ENCODE data around the gene VRK1. TPM values are rescaled to one million over a fixed set of nuclear protein-coding genes. Genes with fewer than 3 reads are reported as not detected.

VRK1 gene
- total and polyA plus RNA-seq, 4 donors, result 6.4 to 21.8 (median 8.5) TPM

DNA sequence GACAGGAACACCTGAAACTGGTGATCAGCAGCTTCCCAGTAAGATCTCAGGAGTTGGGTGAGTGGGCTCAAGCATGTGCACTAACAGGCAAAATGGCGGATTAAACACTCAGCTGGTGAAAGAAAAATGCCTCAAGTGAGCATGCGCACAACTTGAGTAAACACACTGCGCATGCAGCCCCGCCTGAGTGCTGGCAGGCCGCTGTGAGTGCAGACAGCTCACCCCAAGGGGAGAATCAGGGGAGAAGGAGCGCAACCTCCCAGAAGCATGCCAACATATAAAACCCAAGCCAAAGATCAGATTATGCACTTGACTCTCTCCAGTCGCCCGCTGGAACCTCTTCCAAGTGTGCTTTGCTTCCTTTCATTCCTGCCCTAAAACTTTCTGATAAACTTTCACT, 125.8 kb downstream of the VRK1 start:
- no peaks in the 10 kb centered on the region for H3K27me3 ChIP-seq (ENCODE audit: control insufficient read depth in 3 of 3, insufficient read depth in 3 of 3, low read length in 2 of 3)
- WGBS, 2 donors, result 84 to 94% methylated on average over 8 of the region's 8 CpGs

GRCh38 chr14:96925422-96925821, 128.2 kb downstream of the VRK1 start:
- Histone ChIP-seq H3K9me3 (ENCODE audit: control insufficient read depth in 4 of 4, insufficient read depth in 3 of 4, low read length in 3 of 4) (peaks cover 0 to 7% (median 2%) of the 10 kb centered on the region in 4 donors), H3K27ac (ENCODE audit: low read depth in 1 of 2, low read length in 1 of 2) (no peak overlapping the region), H3K27me3 (ENCODE audit: control insufficient read depth in 3 of 3, insufficient read depth in 3 of 3, low read length in 2 of 3) (no peaks in the 10 kb centered on the region), H3K36me3 (ENCODE audit: control insufficient read depth in 4 of 4, insufficient read depth in 4 of 4, low read length in 4 of 4) (no peaks in the 10 kb centered on the region), H3K9ac (ENCODE audit: insufficient read depth in 1 of 2, low read length in 2 of 2) (no peak overlapping the region), H3K4me3 (no peak overlapping the region), H3K4me1 (ENCODE audit: control insufficient read depth in 5 of 5, insufficient read depth in 5 of 5, low read length in 5 of 5) (no peaks in the 10 kb centered on the region)
- no peak for DNase-seq
- ATAC-seq (ENCODE audit: insufficient read depth, low FRiP score), result no peak
- TF ChIP-seq, protein P1, sequence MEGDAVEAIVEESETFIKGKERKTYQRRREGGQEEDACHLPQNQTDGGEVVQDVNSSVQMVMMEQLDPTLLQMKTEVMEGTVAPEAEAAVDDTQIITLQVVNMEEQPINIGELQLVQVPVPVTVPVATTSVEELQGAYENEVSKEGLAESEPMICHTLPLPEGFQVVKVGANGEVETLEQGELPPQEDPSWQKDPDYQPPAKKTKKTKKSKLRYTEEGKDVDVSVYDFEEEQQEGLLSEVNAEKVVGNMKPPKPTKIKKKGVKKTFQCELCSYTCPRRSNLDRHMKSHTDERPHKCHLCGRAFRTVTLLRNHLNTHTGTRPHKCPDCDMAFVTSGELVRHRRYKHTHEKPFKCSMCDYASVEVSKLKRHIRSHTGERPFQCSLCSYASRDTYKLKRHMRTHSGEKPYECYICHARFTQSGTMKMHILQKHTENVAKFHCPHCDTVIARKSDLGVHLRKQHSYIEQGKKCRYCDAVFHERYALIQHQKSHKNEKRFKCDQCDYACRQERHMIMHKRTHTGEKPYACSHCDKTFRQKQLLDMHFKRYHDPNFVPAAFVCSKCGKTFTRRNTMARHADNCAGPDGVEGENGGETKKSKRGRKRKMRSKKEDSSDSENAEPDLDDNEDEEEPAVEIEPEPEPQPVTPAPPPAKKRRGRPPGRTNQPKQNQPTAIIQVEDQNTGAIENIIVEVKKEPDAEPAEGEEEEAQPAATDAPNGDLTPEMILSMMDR (IDR thresholded peaks at IDR 0.05; ENCODE audit: control extremely low read depth, extremely low read depth), result no peak
- WGBS, 2 donors, result 87 to 99% methylated on average over 4 of the region's 4 CpGs

More for the DNA sequence above, 125.8 kb downstream of the VRK1 start:
- H3K4me3 ChIP-seq, result no peak overlapping the region
- TF ChIP-seq, protein P1 (IDR thresholded peaks at IDR 0.05; ENCODE audit: control extremely low read depth, extremely low read depth), result no peak
- peaks cover 0 to 7% (median 2%) of the 10 kb centered on the region in 4 donors for H3K9me3 ChIP-seq (ENCODE audit: control insufficient read depth in 4 of 4, insufficient read depth in 3 of 4, low read length in 3 of 4)
- H3K36me3 ChIP-seq (ENCODE audit: control insufficient read depth in 4 of 4, insufficient read depth in 4 of 4, low read length in 4 of 4), result no peaks in the 10 kb centered on the region
- DNase-seq (no peak), ATAC-seq (ENCODE audit: insufficient read depth, low FRiP score) (no peak)
- no peak overlapping the region for H3K27ac ChIP-seq (ENCODE audit: low read depth in 1 of 2, low read length in 1 of 2)
- H3K4me1 ChIP-seq (ENCODE audit: control insufficient read depth in 5 of 5, insufficient read depth in 5 of 5, low read length in 5 of 5), result no peaks in the 10 kb centered on the region
- H3K9ac ChIP-seq (ENCODE audit: insufficient read depth in 1 of 2, low read length in 2 of 2), result no peak overlapping the region

DNA sequence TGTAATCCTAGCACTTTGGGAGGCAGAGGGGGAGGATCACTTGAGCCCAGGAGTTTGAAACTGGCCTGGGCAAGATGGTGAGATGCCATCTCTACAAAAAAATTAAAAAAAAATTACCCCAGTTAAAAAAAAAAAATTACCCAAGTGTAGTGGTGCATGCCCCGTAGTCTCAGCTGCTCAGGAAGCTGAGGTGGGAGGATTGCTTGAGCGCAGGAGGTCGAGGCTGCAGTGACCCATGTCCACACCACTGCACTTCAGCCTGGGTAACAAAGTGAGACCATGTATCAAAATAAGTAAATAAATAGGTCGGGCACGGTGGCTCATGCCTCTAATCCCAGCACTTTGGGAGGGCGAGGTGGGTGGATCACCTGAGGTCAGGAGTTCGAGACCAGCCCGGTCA, 128.8 kb downstream of the VRK1 start:
- DNase-seq, result no peak
- WGBS, 2 donors, result 95% methylated on average over 8 of the region's 8 CpGs

More for the DNA sequence above, 128.8 kb downstream of the VRK1 start:
- no peaks in the 10 kb centered on the region for H3K36me3 ChIP-seq (ENCODE audit: control insufficient read depth in 4 of 4, insufficient read depth in 4 of 4, low read length in 4 of 4)
- no peak overlapping the region for H3K4me3 ChIP-seq
- no peaks in the 10 kb centered on the region for H3K27me3 ChIP-seq (ENCODE audit: control insufficient read depth in 3 of 3, insufficient read depth in 3 of 3, low read length in 2 of 3)
- peaks cover 0 to 7% (median 2%) of the 10 kb centered on the region in 4 donors for H3K9me3 ChIP-seq (ENCODE audit: control insufficient read depth in 4 of 4, insufficient read depth in 3 of 4, low read length in 3 of 4)
- no peak overlapping the region for H3K27ac ChIP-seq (ENCODE audit: low read depth in 1 of 2, low read length in 1 of 2)
- TF ChIP-seq, protein P1 (IDR thresholded peaks at IDR 0.05; ENCODE audit: control extremely low read depth, extremely low read depth), result no peak
- H3K4me1 ChIP-seq (ENCODE audit: control insufficient read depth in 5 of 5, insufficient read depth in 5 of 5, low read length in 5 of 5), result no peaks in the 10 kb centered on the region
- no peak overlapping the region for H3K9ac ChIP-seq (ENCODE audit: insufficient read depth in 1 of 2, low read length in 2 of 2)
- ATAC-seq (ENCODE audit: insufficient read depth, low FRiP score), result no peak

Data from lung (tissue), 12 donors.